ENCODE results near the gene STYK1.

The STYK1 gene

DNA sequence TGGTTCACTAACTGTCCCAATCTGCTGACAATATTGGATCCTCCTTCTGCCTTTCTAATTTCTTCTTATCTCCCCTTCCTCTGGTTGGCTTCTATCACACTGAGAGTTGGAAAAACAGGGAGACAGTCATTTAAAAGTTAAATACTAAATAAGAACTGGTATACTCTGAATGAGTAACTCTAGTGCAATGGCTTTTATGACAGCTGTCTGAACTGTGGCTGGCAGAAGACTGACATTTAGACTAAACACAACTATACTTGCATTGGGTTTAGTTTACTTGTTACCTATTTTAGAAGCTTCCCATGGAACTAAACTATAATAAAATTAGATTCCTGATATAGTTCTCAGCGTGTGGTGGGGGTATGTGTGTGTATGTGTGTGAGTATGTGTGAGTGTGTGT, 52.6 kb downstream of the STYK1 start:
- Histone ChIP-seq H3K23ac (ENCODE audit: low read depth, low read length, poor library complexity) (no peak overlapping the region), H2BK5ac (ENCODE audit: low read length) (no peak overlapping the region), H3K4me3 (ENCODE audit: low read length in 2 of 2) (no peak overlapping the region), H2BK120ac (ENCODE audit: low read depth, low read length) (no peak overlapping the region), H2AK5ac (ENCODE audit: low read depth, low read length) (no peak overlapping the region), H3K4me2 (ENCODE audit: insufficient read depth, low read length, poor library complexity, severe bottlenecking) (no peak overlapping the region), H3K27ac (replicated peaks; ENCODE audit: low read length) (no peak overlapping the region), H2BK12ac (ENCODE audit: low read length) (no peak overlapping the region), H2AFZ (ENCODE audit: low read length) (no peak overlapping the region), H4K8ac (ENCODE audit: low read depth, low read length) (no peak overlapping the region), H3K18ac (ENCODE audit: low read length) (no peak overlapping the region), H3K9me3 (replicated peaks in 1 of 2; ENCODE audit: control insufficient read depth in 2 of 2, insufficient read depth in 1 of 2, low read depth in 1 of 2, low read length in 2 of 2) (no peaks in the 10 kb centered on the region), H3K79me1 (ENCODE audit: low read depth, low read length) (no peaks in the 10 kb centered on the region), H2BK15ac (ENCODE audit: low read length) (no peak overlapping the region), H3K27me3 (ENCODE audit: control insufficient read depth in 3 of 3, insufficient read depth in 3 of 3, low read depth in 1 of 3, low read length in 3 of 3) (peaks cover 0 to 23% (median 0%) of the 10 kb centered on the region in 3 experiments), H3K9ac (ENCODE audit: low read depth, low read length, poor library complexity) (no peak overlapping the region), H3K4me1 (ENCODE audit: control insufficient read depth in 2 of 2, insufficient read depth in 1 of 2, low read depth in 1 of 2, low read length in 2 of 2) (no peaks in the 10 kb centered on the region), H4K91ac (ENCODE audit: low read depth, low read length, poor library complexity) (no peak overlapping the region), H3K36me3 (replicated peaks in 1 of 2; ENCODE audit: control insufficient read depth in 2 of 2, insufficient read depth in 2 of 2, low read length in 2 of 2) (no peaks in the 10 kb centered on the region), H3K4ac (ENCODE audit: low read length) (no peak overlapping the region), H3K14ac (ENCODE audit: low read length) (no peak overlapping the region)
- no CpG with 5 or more reads among the region's 1 CpG for WGBS, 2 donors (ENCODE audit: extremely low coverage in 2 of 2, insufficient read length in 2 of 2, insufficient replicate concordance in 1 of 2)
- no peak for DNase-seq (ENCODE audit: low spot score)

DNA sequence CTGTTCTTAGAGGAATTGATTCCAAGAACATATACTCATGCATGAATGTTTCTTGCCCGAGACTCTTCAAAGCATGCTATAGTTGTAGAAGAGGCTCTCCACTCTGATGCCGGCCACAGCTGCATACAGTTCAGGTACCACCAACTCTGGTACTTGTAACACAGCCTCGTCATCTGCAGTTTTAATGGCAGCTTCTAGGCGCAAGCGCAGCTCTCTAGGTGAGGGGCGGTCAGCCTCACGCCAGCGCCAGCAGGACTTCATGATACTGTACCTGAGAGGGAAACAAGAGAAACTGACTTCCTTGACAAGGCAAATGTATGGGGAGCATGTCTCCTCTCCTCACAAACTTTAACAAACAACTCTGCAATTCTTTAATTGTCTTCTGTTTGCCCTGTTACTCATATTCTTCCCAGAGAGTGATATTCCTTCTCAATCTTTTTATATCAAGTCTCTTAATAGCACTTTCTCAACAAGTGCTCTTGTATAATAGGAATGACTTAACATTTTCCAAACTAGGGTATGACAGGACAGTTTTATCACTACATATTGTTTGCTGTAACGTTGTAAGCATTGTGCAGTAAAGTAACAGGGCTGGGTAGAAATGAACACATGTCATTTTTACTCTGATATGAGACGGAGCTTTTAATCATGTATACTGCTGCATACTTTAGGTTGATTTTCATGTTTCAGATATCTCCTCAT, 53.6 kb downstream of the STYK1 start:
- Histone ChIP-seq H3K4me1 (ENCODE audit: control insufficient read depth in 2 of 2, insufficient read depth in 1 of 2, low read depth in 1 of 2, low read length in 2 of 2) (no peaks in the 10 kb centered on the region), H2BK5ac (ENCODE audit: low read length) (no peak overlapping the region), H3K4ac (ENCODE audit: low read length) (no peak overlapping the region), H3K9me3 (replicated peaks in 1 of 2; ENCODE audit: control insufficient read depth in 2 of 2, insufficient read depth in 1 of 2, low read depth in 1 of 2, low read length in 2 of 2) (no peaks in the 10 kb centered on the region), H3K36me3 (replicated peaks in 1 of 2; ENCODE audit: control insufficient read depth in 2 of 2, insufficient read depth in 2 of 2, low read length in 2 of 2) (no peaks in the 10 kb centered on the region), H3K4me3 (ENCODE audit: low read length in 2 of 2) (no peak overlapping the region), H3K23ac (ENCODE audit: low read depth, low read length, poor library complexity) (no peak overlapping the region), H4K91ac (ENCODE audit: low read depth, low read length, poor library complexity) (no peak overlapping the region), H2BK15ac (ENCODE audit: low read length) (no peak overlapping the region), H2BK120ac (ENCODE audit: low read depth, low read length) (no peak overlapping the region), H3K79me1 (ENCODE audit: low read depth, low read length) (no peaks in the 10 kb centered on the region), H2BK12ac (ENCODE audit: low read length) (no peak overlapping the region), H4K8ac (ENCODE audit: low read depth, low read length) (no peak overlapping the region), H2AK5ac (ENCODE audit: low read depth, low read length) (no peak overlapping the region), H3K4me2 (ENCODE audit: insufficient read depth, low read length, poor library complexity, severe bottlenecking) (no peak overlapping the region), H3K27ac (replicated peaks; ENCODE audit: low read length) (no peak overlapping the region), H3K18ac (ENCODE audit: low read length) (no peak overlapping the region), H2AFZ (ENCODE audit: low read length) (no peak overlapping the region), H3K9ac (ENCODE audit: low read depth, low read length, poor library complexity) (no peak overlapping the region), H3K14ac (ENCODE audit: low read length) (no peak overlapping the region), H3K27me3 (ENCODE audit: control insufficient read depth in 3 of 3, insufficient read depth in 3 of 3, low read depth in 1 of 3, low read length in 3 of 3) (peaks cover 0 to 23% (median 0%) of the 10 kb centered on the region in 3 experiments)
- DNase-seq (ENCODE audit: low spot score), result no peak
- WGBS, 2 donors (ENCODE audit: extremely low coverage in 2 of 2, insufficient read length in 2 of 2, insufficient replicate concordance in 1 of 2), result no CpG with 5 or more reads among the region's 10 CpGs

DNA sequence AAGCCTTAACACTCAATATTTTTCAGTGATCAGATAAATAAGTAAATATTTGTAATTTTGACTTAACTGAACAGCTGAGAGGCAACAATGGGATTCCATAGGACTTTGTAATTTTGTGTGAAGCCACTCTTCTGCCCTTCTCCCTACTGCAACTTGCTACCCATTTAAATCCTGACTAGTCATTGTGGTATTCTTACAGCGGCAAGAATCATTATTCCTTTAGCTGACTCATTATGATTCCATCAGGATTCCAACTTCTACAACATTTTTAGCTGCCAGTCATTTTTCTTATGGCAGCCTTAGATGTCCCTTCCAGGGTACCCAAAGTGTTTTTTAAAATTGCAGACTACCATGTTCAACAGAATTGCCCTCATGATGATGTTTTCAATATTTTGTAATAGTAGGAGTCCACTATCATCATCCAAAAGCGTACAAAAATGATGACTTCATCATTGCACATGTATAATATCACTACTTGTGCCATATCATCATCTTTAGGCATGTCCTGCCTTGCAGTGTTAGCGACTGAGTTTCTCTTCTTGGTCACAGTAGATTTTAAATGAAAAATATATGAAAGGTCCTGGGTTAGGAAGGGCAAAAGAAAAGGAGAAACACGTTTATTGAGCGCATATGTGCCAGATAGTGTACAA, 55.4 kb downstream of the STYK1 start:
- Histone ChIP-seq H2BK12ac (ENCODE audit: low read length) (no peak overlapping the region), H3K18ac (ENCODE audit: low read length) (no peak overlapping the region), H3K4ac (ENCODE audit: low read length) (no peak overlapping the region), H3K27ac (replicated peaks; ENCODE audit: low read length) (no peak overlapping the region), H3K4me3 (ENCODE audit: low read length in 2 of 2) (no peak overlapping the region), H2BK120ac (ENCODE audit: low read depth, low read length) (no peak overlapping the region), H3K79me1 (ENCODE audit: low read depth, low read length) (no peaks in the 10 kb centered on the region), H3K27me3 (ENCODE audit: control insufficient read depth in 3 of 3, insufficient read depth in 3 of 3, low read depth in 1 of 3, low read length in 3 of 3) (peaks cover 0 to 23% (median 0%) of the 10 kb centered on the region in 3 experiments), H2BK15ac (ENCODE audit: low read length) (no peak overlapping the region), H2BK5ac (ENCODE audit: low read length) (no peak overlapping the region), H3K4me2 (ENCODE audit: insufficient read depth, low read length, poor library complexity, severe bottlenecking) (no peak overlapping the region), H3K14ac (ENCODE audit: low read length) (no peak overlapping the region), H3K9ac (ENCODE audit: low read depth, low read length, poor library complexity) (no peak overlapping the region), H3K9me3 (replicated peaks in 1 of 2; ENCODE audit: control insufficient read depth in 2 of 2, insufficient read depth in 1 of 2, low read depth in 1 of 2, low read length in 2 of 2) (no peaks in the 10 kb centered on the region), H4K8ac (ENCODE audit: low read depth, low read length) (no peak overlapping the region), H3K36me3 (replicated peaks in 1 of 2; ENCODE audit: control insufficient read depth in 2 of 2, insufficient read depth in 2 of 2, low read length in 2 of 2) (no peaks in the 10 kb centered on the region), H3K23ac (ENCODE audit: low read depth, low read length, poor library complexity) (no peak overlapping the region), H3K4me1 (ENCODE audit: control insufficient read depth in 2 of 2, insufficient read depth in 1 of 2, low read depth in 1 of 2, low read length in 2 of 2) (no peaks in the 10 kb centered on the region), H2AK5ac (ENCODE audit: low read depth, low read length) (no peak overlapping the region), H2AFZ (ENCODE audit: low read length) (no peak overlapping the region), H4K91ac (ENCODE audit: low read depth, low read length, poor library complexity) (no peak overlapping the region)
- no CpG with 5 or more reads among the region's 5 CpGs for WGBS, 2 donors (ENCODE audit: extremely low coverage in 2 of 2, insufficient read length in 2 of 2, insufficient replicate concordance in 1 of 2)
- DNase-seq (ENCODE audit: low spot score), result no peak

- no CpG with 5 or more reads among the region's 6 CpGs for WGBS, 2 donors (ENCODE audit: extremely low coverage in 2 of 2, insufficient read length in 2 of 2, insufficient replicate concordance in 1 of 2)
These were observed 56.0 kb downstream of the STYK1 start for GRCh38 chr12:10617863-10618262.

More at GRCh38 chr12:10617863-10618262, 56.0 kb downstream of the STYK1 start:
- Histone ChIP-seq H4K8ac (ENCODE audit: low read depth, low read length) (no peak overlapping the region), H3K14ac (ENCODE audit: low read length) (no peak overlapping the region), H3K4me3 (ENCODE audit: low read length in 2 of 2) (no peak overlapping the region), H3K4ac (ENCODE audit: low read length) (no peak overlapping the region), H3K9ac (ENCODE audit: low read depth, low read length, poor library complexity) (no peak overlapping the region), H2BK120ac (ENCODE audit: low read depth, low read length) (no peak overlapping the region), H2BK12ac (ENCODE audit: low read length) (no peak overlapping the region), H2BK5ac (ENCODE audit: low read length) (no peak overlapping the region), H4K91ac (ENCODE audit: low read depth, low read length, poor library complexity) (no peak overlapping the region), H3K27me3 (ENCODE audit: control insufficient read depth in 3 of 3, insufficient read depth in 3 of 3, low read depth in 1 of 3, low read length in 3 of 3) (peaks cover 0 to 21% (median 0%) of the 10 kb centered on the region in 3 experiments), H2AK5ac (ENCODE audit: low read depth, low read length) (no peak overlapping the region), H3K4me2 (ENCODE audit: insufficient read depth, low read length, poor library complexity, severe bottlenecking) (no peak overlapping the region), H2BK15ac (ENCODE audit: low read length) (no peak overlapping the region), H3K9me3 (replicated peaks in 1 of 2; ENCODE audit: control insufficient read depth in 2 of 2, insufficient read depth in 1 of 2, low read depth in 1 of 2, low read length in 2 of 2) (no peaks in the 10 kb centered on the region), H3K27ac (replicated peaks; ENCODE audit: low read length) (no peak overlapping the region), H3K23ac (ENCODE audit: low read depth, low read length, poor library complexity) (no peak overlapping the region), H2AFZ (ENCODE audit: low read length) (no peak overlapping the region), H3K4me1 (ENCODE audit: control insufficient read depth in 2 of 2, insufficient read depth in 1 of 2, low read depth in 1 of 2, low read length in 2 of 2) (no peaks in the 10 kb centered on the region), H3K79me1 (ENCODE audit: low read depth, low read length) (peaks cover 3% of the 10 kb centered on the region), H3K18ac (ENCODE audit: low read length) (no peak overlapping the region), H3K36me3 (replicated peaks in 1 of 2; ENCODE audit: control insufficient read depth in 2 of 2, insufficient read depth in 2 of 2, low read length in 2 of 2) (no peaks in the 10 kb centered on the region)
- no peak for DNase-seq (ENCODE audit: low spot score)
